DND-41 (cell line): ENCODE measurements around the gene USP48.

Experiments used
- CTCF ChIP-seq: IDR thresholded peaks from 2 replicates; pipeline ENCODE4 v1.5.1; 2012; ENCODE audit warnings: borderline replicate concordance, low read length, moderate library complexity, mild to moderate bottlenecking; ENCODE audit not compliant: poor library complexity, severe bottlenecking; ENCODE audit errors: extremely low read depth
- EZH2 ChIP-seq: IDR thresholded peaks from 3 replicates; pipeline ENCODE4 v1.6.1; 2012; ENCODE audit warnings: borderline replicate concordance, low read depth, mild to moderate bottlenecking, moderate library complexity, low read length, inconsistent platforms; ENCODE audit not compliant: severe bottlenecking

GRCh38 chr1:21652101-21652936, 130.6 kb downstream of the USP48 start:
- TF ChIP-seq CTCF: no peak
- no peak for TF ChIP-seq EZH2
